HEK293T (cell line): Measurements from ENCODE around the gene CEMP1.

Source experiments
- CTCF ChIA-PET: fragments of 350-600 bp; formaldehyde crosslinking; extraction: SDS; loops from one replicate; lab custom pipeline; 2021; ENCODE audit warnings: antibody characterized with exemption, inconsistent platforms; lab: Yijun Ruan, JAX
- POLR2A ChIA-PET: fragments of 350-600 bp; formaldehyde crosslinking; extraction: SDS; loops from one replicate; lab custom pipeline; 2020; ENCODE audit warnings: antibody characterized with exemption, inconsistent platforms; lab: Yijun Ruan, JAX
- DNase-seq: peaks from one replicate; pipeline ENCODE4 v3.0.0; 2012; ENCODE audit warnings: mixed read lengths; ENCODE audit errors: extremely low spot score
- ARNT ChIP-seq: fragments of 450-650 bp; IDR thresholded peaks from 2 replicates; pipeline ENCODE4 v1.6.1; 2017; ENCODE audit warnings: mild to moderate bottlenecking
- BHLHE40 ChIP-seq: fragments of 450-650 bp; IDR thresholded peaks from 2 replicates; pipeline ENCODE4 v1.6.1; 2016; ENCODE audit warnings: mild to moderate bottlenecking, moderate library complexity, borderline replicate concordance
- CTBP1 ChIP-seq: fragments of 450-650 bp; IDR thresholded peaks from 2 replicates; pipeline ENCODE4 v1.6.1; 2016; ENCODE audit warnings: borderline replicate concordance
- ELF4 ChIP-seq: fragments of 450-650 bp; IDR thresholded peaks from 2 replicates; pipeline ENCODE4 v1.6.1; 2017; ENCODE audit warnings: antibody characterized with exemption
- FOXA1 ChIP-seq: fragments of 450-650 bp; IDR thresholded peaks from 2 replicates; pipeline ENCODE4 v1.6.1; 2016; ENCODE audit warnings: mild to moderate bottlenecking
- FOXK2 ChIP-seq: fragments of 450-650 bp; IDR thresholded peaks from 2 replicates; pipeline ENCODE4 v1.6.1; 2016; ENCODE audit warnings: mild to moderate bottlenecking
- FOXM1 ChIP-seq: fragments of 450-650 bp; IDR thresholded peaks from 2 replicates; pipeline ENCODE4 v1.6.1; 2017; ENCODE audit warnings: mild to moderate bottlenecking, borderline replicate concordance
- HDGF ChIP-seq: fragments of 450-650 bp; IDR thresholded peaks from 2 replicates; pipeline ENCODE4 v1.6.1; 2017; ENCODE audit warnings: antibody characterized with exemption, borderline replicate concordance
- L3MBTL2 ChIP-seq: fragments of 450-650 bp; conservative IDR thresholded peaks from 2 replicates; pipeline ENCODE4 v1.6.1; 2016; ENCODE audit warnings: mild to moderate bottlenecking
- LEF1 ChIP-seq: fragments of 450-650 bp; IDR thresholded peaks from 2 replicates; pipeline ENCODE4 v1.6.1; 2017; ENCODE audit warnings: mild to moderate bottlenecking, borderline replicate concordance
- NFRKB ChIP-seq: fragments of 450-650 bp; IDR thresholded peaks from 2 replicates; pipeline ENCODE4 v1.6.1; 2016; ENCODE audit warnings: mild to moderate bottlenecking, moderate library complexity
- PKNOX1 ChIP-seq: fragments of 450-650 bp; IDR thresholded peaks from 2 replicates; pipeline ENCODE4 v1.6.1; 2016
- SP1 ChIP-seq: fragments of 450-650 bp; IDR thresholded peaks from 2 replicates; pipeline ENCODE4 v1.6.1; 2017
- SUZ12 ChIP-seq: fragments of 450-650 bp; IDR thresholded peaks from 2 replicates; pipeline ENCODE4 v1.6.1; 2016; ENCODE audit warnings: mild to moderate bottlenecking
- TARDBP ChIP-seq: fragments of 450-650 bp; IDR thresholded peaks from 2 replicates; pipeline ENCODE4 v1.6.1; 2016
- ZNF384 ChIP-seq: fragments of 450-650 bp; IDR thresholded peaks from 2 replicates; pipeline ENCODE4 v1.6.1; 2016

CEMP1 gene

GRCh38 chr16:2487903-2488531 is 43.2 kb downstream of the CEMP1 start:
- ChIA-PET POLR2A (interaction anchor here (1.1 to 2.1 kb wide), 2 partner anchors 11 to 13 kb away, joined by 6 to 7 read pairs; partner anchors contain the start of gene TBC1D24), CTCF (interaction anchor here (1.1 kb wide), 1 partner anchor 13 kb away, joined by 5 read pairs; no protein-coding TSS in a partner anchor)
- no peak for DNase-seq

GRCh38 chr16:2487517-2487842 is 43.7 kb downstream of the CEMP1 start:
- ChIA-PET POLR2A (interaction anchor here (1.1 to 2.1 kb wide), 2 partner anchors 10 to 13 kb away, joined by 6 to 7 read pairs; partner anchors contain the start of gene TBC1D24), CTCF (interaction anchor here (1.1 kb wide), 1 partner anchor 14 kb away, joined by 5 read pairs; no protein-coding TSS in a partner anchor)
- no peak for DNase-seq
- TF ChIP-seq FOXK2: no peak
- TF ChIP-seq BHLHE40: no peak
- no peak for TF ChIP-seq SP1
- no peak for TF ChIP-seq SUZ12

More at GRCh38 chr16:2487903-2488531, 43.2 kb downstream of the CEMP1 start:
- no peak for TF ChIP-seq CTBP1
- no peak for TF ChIP-seq LEF1
- TF ChIP-seq ZNF384: no peak
- TF ChIP-seq FOXA1: no peak
- no peak for TF ChIP-seq HDGF
- TF ChIP-seq SUZ12: no peak
- no peak for TF ChIP-seq ELF4
- no peak for TF ChIP-seq L3MBTL2
- TF ChIP-seq TARDBP: no peak
- no peak for TF ChIP-seq FOXM1
- TF ChIP-seq SP1: no peak
- no peak for TF ChIP-seq NFRKB
- no peak for TF ChIP-seq ARNT
- no peak for TF ChIP-seq PKNOX1
- no peak for TF ChIP-seq FOXK2
- TF ChIP-seq BHLHE40: no peak

- no peak for DNase-seq
- ChIA-PET POLR2A (interaction anchor here (1.0 to 2.1 kb wide), 2 partner anchors 9 to 12 kb away, joined by 5 to 7 read pairs; partner anchors contain the start of gene TBC1D24), CTCF (no interaction called here)
- no peak for TF ChIP-seq LEF1
- TF ChIP-seq ELF4: no peak
- no peak for TF ChIP-seq CTBP1
Observed at GRCh38 chr16:2486645-2487516, 44.3 kb downstream of the CEMP1 start.

GRCh38 chr16:2485811-2486507 is 45.2 kb downstream of the CEMP1 start:
- no peak for DNase-seq
- TF ChIP-seq LEF1 (no peak), SUZ12 (no peak), ARNT (no peak), HDGF (no peak), TARDBP (no peak), ELF4 (no peak), FOXA1 (no peak), BHLHE40 (no peak), SP1 (no peak), NFRKB (no peak), FOXK2 (no peak), ZNF384 (no peak), CTBP1 (no peak), FOXM1 (no peak), L3MBTL2 (no peak)
- ChIA-PET POLR2A (interaction anchor here (1.0 kb wide), 1 partner anchor 8 kb away, joined by 5 read pairs; no protein-coding TSS in a partner anchor), CTCF (no interaction called here)

GRCh38 chr16:2484898-2485508 is 46.2 kb downstream of the CEMP1 start:
- ChIA-PET CTCF (no interaction called here), POLR2A (interaction anchor here (1.0 to 1.3 kb wide), 2 partner anchors 14 to 18 kb away, joined by 3 read pairs; partner anchors contain the start of gene NTN3)
- DNase-seq: no peak
- TF ChIP-seq PKNOX1: no peak
- no peak for TF ChIP-seq SP1
- no peak for TF ChIP-seq FOXA1
- TF ChIP-seq NFRKB: no peak
- TF ChIP-seq ZNF384: no peak
- TF ChIP-seq FOXK2: no peak
- TF ChIP-seq CTBP1: no peak
- no peak for TF ChIP-seq BHLHE40
- no peak for TF ChIP-seq FOXM1
- TF ChIP-seq ARNT: no peak
- no peak for TF ChIP-seq L3MBTL2
- no peak for TF ChIP-seq SUZ12
- TF ChIP-seq LEF1: no peak
- TF ChIP-seq ELF4: no peak
- no peak for TF ChIP-seq HDGF
